HepG2 (cell line): ENCODE results near the gene LASP1. TPM values are rescaled to one million over a fixed set of nuclear protein-coding genes. Genes with fewer than 3 reads are reported as not detected.
A peak's percentile ranks its signal among the peaks of the same experiment; 100 is the strongest.

Experiments
- CHD2 ChIP-seq: IDR thresholded peaks from 2 replicates; pipeline ENCODE4 v1.6.1; 2011; ENCODE audit warnings: low read depth, low read length, improper control_type of control experiment
- JUNB ChIP-seq: sonication (generic); formaldehyde crosslinking; IDR thresholded peaks from 2 replicates; pipeline ENCODE4 v1.8.0; 2022; ENCODE audit warnings: missing genetic modification reagents, mild to moderate bottlenecking, borderline replicate concordance
- KLF9 ChIP-seq: IDR thresholded peaks from 2 replicates; pipeline ENCODE4 v1.6.1; 2016; ENCODE audit warnings: low read depth
- LCORL ChIP-seq, 2 experiments: fragments of 450-650 bp in 1 of 2; sonication (generic) in 1 of 2; formaldehyde crosslinking in 1 of 2; IDR thresholded peaks; 2 replicates each; pipeline versions ENCODE4 v1.5.0 to v1.6.1; 2017 to 2020; ENCODE audit warnings: antibody characterized with exemption in 1 of 2, missing genetic modification reagents in 1 of 2
- MIER3 ChIP-seq: IDR thresholded peaks from 2 replicates; pipeline ENCODE4 v1.6.1; 2016; ENCODE audit warnings: missing compliant biosample characterization, borderline replicate concordance
- NR2F6 ChIP-seq, 2 experiments: IDR thresholded peaks; 2 replicates each; pipeline ENCODE4 v1.6.1; 2016; ENCODE audit warnings: antibody characterized with exemption in 1 of 2, mild to moderate bottlenecking in 1 of 2
- SP1 ChIP-seq, 2 experiments: fragments of 450-650 bp in 1 of 2; sonication (generic) in 1 of 2; formaldehyde crosslinking in 1 of 2; IDR thresholded peaks; 2 replicates each; pipeline versions ENCODE4 v1.4.0 to v1.6.1; 2016 to 2020; ENCODE audit warnings: missing genetic modification reagents in 1 of 2
- YY1 ChIP-seq: IDR thresholded peaks from 2 replicates; pipeline ENCODE4 v1.6.1; 2011; ENCODE audit warnings: low read length, low read depth, moderate library complexity, mild to moderate bottlenecking; ENCODE audit not compliant: insufficient read depth, insufficient replicate concordance
- ZNF232 ChIP-seq: sonication (generic); formaldehyde crosslinking; IDR thresholded peaks from 2 replicates; pipeline ENCODE4 v1.4.0; 2020; ENCODE audit warnings: missing genetic modification reagents, borderline replicate concordance
- ZNF264 ChIP-seq: sonication (generic); formaldehyde crosslinking; IDR thresholded peaks from 2 replicates; pipeline ENCODE4 v1.4.0; 2020; ENCODE audit warnings: missing genetic modification reagents
- ZNF652 ChIP-seq: IDR thresholded peaks from 2 replicates; pipeline ENCODE4 v1.6.1; 2016; ENCODE audit warnings: low read depth, borderline replicate concordance
- polyA plus RNA-seq, 8 experiments: library from polyadenylated mRNA; depleted of rRNA in 3 of 8; stranded (reverse) in 7 of 8; unstranded in 1 of 8; fragments of >200 nt; fragmentation: Illumina TruSeq in 4 of 8; extraction: Trizol in 4 of 8; gene quantifications; 2 replicates each; pipeline versions ENCODE4 v1.2.1 to v1.2.3, GENCODE V29; 2011 to 2016; ENCODE audit warnings: low read depth in 4 of 8, missing spikeins in 1 of 8, mixed read lengths in 1 of 8; ENCODE audit not compliant: insufficient read depth in 1 of 8
- total RNA-seq, 5 experiments: library from RNA; depleted of rRNA; stranded (reverse); fragments of >200 nt; fragmentation: Illumina TruSeq; extraction: Trizol; gene quantifications; 2 replicates each; pipeline ENCODE4 v1.2.3, GENCODE V29; 2016; ENCODE audit warnings: low read depth in 1 of 5
- TF ChIP-seq, protein P1 (sequence below): sonication (generic); formaldehyde crosslinking; conservative IDR thresholded peaks from 2 replicates; pipeline ENCODE4 v1.4.0; 2020; ENCODE audit warnings: mild to moderate bottlenecking, missing genetic modification reagents, moderate library complexity
- TF ChIP-seq, protein P2 (sequence below), 2 experiments: IDR thresholded peaks; 2 replicates each; pipeline ENCODE4 v1.6.1; 2011 to 2012; ENCODE audit warnings: low read length in 2 of 2, borderline replicate concordance in 1 of 2, low read depth in 1 of 2, mild to moderate bottlenecking in 1 of 2, moderate library complexity in 1 of 2
- TF ChIP-seq, protein P3 (sequence below): sonication (generic); formaldehyde crosslinking; IDR thresholded peaks from 2 replicates; pipeline ENCODE4 v1.4.0; 2020; ENCODE audit warnings: missing genetic modification reagents
- TF ChIP-seq, protein P4 (sequence below): sonication (generic); formaldehyde crosslinking; IDR thresholded peaks from 2 replicates; pipeline ENCODE4 v1.4.0; 2020; ENCODE audit warnings: missing genetic modification reagents
- TF ChIP-seq, protein P5 (sequence below): sonication (generic); formaldehyde crosslinking; IDR thresholded peaks from 2 replicates; pipeline ENCODE4 v1.8.0; 2022; ENCODE audit warnings: low read depth, missing genetic modification reagents

LASP1 gene
- total and polyA plus RNA-seq, 2 of the 13 experiments (the other 11 are each of a cell fraction or from before 2014, with no cell fraction given), result 70.1 to 97.0 TPM

DNA sequence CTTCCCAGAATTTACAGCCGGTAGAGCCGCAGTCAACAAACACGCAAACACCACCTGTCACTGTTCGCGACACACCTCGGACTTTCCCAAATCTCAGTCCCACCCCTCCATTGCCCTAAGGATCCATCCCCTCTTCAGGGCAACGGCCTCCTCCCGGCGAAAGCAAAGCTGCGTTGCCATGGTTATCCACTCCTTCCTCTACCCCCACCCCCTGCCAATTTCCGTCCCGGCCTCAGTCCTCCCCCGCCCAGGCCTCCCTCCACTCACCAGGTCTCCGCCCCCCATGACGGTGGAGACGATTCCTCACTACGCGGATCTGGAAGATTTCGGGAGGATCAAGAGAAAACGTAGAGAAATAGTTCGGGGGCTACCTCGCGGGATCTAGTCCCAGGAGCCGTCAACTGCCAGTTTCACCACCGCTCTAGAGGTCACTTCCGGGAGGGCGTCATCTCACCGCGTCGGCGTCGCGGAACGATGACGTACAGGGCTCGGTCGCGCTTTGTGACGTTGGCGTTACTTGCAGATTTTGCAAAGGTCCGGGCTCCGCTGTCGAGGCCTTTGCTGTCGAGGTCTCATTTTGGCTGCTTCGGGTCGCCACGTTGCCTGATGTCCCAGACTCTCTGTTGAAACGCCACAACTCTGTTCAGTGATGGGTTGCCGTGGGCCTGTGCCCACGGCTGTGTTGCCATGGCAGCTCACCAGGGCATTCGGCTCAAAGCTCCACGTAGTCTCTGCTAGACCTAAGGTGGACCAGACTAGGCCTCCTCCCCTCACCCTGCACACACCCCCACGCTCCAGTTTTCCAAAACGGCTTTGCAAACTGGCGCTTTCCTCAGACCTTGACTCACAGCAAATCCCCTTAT is 44.7 kb upstream of the LASP1 start, which contains the start of gene CWC25 (continued):
- TF ChIP-seq ZNF652 (CRISPR knock-in tag) (no peak; the same call in 1 of the 2 replicates), YY1 (peak; percentile 83), CHD2 (peak; percentile 67), ZNF264 (CRISPR knock-in tag) (no peak), MIER3 (CRISPR knock-in tag) (peak; percentile 98), ZNF232 (CRISPR knock-in tag) (peak; percentile 75; the same call in 1 of the 2 replicates), LCORL (IDR thresholded peaks at IDR 0.05) (peak; percentile 64), LCORL (CRISPR knock-in tag; IDR thresholded peaks at IDR 0.05) (peak; percentile 88), SP1 (IDR thresholded peaks at IDR 0.05) (no peak), SP1 (CRISPR knock-in tag; IDR thresholded peaks at IDR 0.05) (peak; percentile 97), NR2F6 (IDR thresholded peaks at IDR 0.05) (peak; percentile 71; the same call in 1 of the 2 replicates), NR2F6 (CRISPR knock-in tag; IDR thresholded peaks at IDR 0.05) (peak; percentile 82), JUNB (CRISPR knock-in tag) (no peak), KLF9 (CRISPR knock-in tag) (peak; percentile 91; the same call in 1 of the 2 replicates)
- TF ChIP-seq, protein P1, sequence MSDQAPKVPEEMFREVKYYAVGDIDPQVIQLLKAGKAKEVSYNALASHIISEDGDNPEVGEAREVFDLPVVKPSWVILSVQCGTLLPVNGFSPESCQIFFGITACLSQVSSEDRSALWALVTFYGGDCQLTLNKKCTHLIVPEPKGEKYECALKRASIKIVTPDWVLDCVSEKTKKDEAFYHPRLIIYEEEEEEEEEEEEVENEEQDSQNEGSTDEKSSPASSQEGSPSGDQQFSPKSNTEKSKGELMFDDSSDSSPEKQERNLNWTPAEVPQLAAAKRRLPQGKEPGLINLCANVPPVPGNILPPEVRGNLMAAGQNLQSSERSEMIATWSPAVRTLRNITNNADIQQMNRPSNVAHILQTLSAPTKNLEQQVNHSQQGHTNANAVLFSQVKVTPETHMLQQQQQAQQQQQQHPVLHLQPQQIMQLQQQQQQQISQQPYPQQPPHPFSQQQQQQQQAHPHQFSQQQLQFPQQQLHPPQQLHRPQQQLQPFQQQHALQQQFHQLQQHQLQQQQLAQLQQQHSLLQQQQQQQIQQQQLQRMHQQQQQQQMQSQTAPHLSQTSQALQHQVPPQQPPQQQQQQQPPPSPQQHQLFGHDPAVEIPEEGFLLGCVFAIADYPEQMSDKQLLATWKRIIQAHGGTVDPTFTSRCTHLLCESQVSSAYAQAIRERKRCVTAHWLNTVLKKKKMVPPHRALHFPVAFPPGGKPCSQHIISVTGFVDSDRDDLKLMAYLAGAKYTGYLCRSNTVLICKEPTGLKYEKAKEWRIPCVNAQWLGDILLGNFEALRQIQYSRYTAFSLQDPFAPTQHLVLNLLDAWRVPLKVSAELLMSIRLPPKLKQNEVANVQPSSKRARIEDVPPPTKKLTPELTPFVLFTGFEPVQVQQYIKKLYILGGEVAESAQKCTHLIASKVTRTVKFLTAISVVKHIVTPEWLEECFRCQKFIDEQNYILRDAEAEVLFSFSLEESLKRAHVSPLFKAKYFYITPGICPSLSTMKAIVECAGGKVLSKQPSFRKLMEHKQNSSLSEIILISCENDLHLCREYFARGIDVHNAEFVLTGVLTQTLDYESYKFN (CRISPR knock-in tag), result peak; percentile 69; the same call in 1 of the 2 replicates
- TF ChIP-seq, protein P2, sequence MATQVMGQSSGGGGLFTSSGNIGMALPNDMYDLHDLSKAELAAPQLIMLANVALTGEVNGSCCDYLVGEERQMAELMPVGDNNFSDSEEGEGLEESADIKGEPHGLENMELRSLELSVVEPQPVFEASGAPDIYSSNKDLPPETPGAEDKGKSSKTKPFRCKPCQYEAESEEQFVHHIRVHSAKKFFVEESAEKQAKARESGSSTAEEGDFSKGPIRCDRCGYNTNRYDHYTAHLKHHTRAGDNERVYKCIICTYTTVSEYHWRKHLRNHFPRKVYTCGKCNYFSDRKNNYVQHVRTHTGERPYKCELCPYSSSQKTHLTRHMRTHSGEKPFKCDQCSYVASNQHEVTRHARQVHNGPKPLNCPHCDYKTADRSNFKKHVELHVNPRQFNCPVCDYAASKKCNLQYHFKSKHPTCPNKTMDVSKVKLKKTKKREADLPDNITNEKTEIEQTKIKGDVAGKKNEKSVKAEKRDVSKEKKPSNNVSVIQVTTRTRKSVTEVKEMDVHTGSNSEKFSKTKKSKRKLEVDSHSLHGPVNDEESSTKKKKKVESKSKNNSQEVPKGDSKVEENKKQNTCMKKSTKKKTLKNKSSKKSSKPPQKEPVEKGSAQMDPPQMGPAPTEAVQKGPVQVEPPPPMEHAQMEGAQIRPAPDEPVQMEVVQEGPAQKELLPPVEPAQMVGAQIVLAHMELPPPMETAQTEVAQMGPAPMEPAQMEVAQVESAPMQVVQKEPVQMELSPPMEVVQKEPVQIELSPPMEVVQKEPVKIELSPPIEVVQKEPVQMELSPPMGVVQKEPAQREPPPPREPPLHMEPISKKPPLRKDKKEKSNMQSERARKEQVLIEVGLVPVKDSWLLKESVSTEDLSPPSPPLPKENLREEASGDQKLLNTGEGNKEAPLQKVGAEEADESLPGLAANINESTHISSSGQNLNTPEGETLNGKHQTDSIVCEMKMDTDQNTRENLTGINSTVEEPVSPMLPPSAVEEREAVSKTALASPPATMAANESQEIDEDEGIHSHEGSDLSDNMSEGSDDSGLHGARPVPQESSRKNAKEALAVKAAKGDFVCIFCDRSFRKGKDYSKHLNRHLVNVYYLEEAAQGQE (IDR thresholded peaks at IDR 0.05; ENCODE audit: borderline replicate concordance in 1 of 2, low read depth in 1 of 2, low read length in 2 of 2), result 0 out of 4 replicates have a peak, but pooled peaks of 1 of the 2 experiments have one; percentile 65
- TF ChIP-seq, protein P3, sequence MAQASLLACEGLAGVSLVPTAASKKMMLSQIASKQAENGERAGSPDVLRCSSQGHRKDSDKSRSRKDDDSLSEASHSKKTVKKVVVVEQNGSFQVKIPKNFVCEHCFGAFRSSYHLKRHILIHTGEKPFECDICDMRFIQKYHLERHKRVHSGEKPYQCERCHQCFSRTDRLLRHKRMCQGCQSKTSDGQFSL, result no peak; the same call in 1 of the 2 replicates
- TF ChIP-seq, protein P4, sequence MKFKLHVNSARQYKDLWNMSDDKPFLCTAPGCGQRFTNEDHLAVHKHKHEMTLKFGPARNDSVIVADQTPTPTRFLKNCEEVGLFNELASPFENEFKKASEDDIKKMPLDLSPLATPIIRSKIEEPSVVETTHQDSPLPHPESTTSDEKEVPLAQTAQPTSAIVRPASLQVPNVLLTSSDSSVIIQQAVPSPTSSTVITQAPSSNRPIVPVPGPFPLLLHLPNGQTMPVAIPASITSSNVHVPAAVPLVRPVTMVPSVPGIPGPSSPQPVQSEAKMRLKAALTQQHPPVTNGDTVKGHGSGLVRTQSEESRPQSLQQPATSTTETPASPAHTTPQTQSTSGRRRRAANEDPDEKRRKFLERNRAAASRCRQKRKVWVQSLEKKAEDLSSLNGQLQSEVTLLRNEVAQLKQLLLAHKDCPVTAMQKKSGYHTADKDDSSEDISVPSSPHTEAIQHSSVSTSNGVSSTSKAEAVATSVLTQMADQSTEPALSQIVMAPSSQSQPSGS (CRISPR knock-in tag), result peak; percentile 98
- TF ChIP-seq, protein P5, sequence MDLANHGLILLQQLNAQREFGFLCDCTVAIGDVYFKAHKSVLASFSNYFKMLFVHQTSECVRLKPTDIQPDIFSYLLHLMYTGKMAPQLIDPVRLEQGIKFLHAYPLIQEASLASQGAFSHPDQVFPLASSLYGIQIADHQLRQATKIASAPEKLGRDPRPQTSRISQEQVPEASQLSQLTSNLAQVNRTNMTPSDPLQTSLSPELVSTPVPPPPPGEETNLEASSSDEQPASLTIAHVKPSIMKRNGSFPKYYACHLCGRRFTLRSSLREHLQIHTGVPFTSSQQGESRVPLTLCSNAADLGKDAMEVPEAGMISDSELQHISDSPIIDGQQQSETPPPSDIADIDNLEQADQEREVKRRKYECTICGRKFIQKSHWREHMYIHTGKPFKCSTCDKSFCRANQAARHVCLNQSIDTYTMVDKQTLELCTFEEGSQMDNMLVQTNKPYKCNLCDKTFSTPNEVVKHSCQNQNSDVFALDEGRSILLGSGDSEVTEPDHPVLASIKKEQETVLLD (CRISPR knock-in tag), result no peak; the same call in 1 of the 2 replicates
